ENCODE results near the gene SPEF2.

Gene SPEF2, protein sequence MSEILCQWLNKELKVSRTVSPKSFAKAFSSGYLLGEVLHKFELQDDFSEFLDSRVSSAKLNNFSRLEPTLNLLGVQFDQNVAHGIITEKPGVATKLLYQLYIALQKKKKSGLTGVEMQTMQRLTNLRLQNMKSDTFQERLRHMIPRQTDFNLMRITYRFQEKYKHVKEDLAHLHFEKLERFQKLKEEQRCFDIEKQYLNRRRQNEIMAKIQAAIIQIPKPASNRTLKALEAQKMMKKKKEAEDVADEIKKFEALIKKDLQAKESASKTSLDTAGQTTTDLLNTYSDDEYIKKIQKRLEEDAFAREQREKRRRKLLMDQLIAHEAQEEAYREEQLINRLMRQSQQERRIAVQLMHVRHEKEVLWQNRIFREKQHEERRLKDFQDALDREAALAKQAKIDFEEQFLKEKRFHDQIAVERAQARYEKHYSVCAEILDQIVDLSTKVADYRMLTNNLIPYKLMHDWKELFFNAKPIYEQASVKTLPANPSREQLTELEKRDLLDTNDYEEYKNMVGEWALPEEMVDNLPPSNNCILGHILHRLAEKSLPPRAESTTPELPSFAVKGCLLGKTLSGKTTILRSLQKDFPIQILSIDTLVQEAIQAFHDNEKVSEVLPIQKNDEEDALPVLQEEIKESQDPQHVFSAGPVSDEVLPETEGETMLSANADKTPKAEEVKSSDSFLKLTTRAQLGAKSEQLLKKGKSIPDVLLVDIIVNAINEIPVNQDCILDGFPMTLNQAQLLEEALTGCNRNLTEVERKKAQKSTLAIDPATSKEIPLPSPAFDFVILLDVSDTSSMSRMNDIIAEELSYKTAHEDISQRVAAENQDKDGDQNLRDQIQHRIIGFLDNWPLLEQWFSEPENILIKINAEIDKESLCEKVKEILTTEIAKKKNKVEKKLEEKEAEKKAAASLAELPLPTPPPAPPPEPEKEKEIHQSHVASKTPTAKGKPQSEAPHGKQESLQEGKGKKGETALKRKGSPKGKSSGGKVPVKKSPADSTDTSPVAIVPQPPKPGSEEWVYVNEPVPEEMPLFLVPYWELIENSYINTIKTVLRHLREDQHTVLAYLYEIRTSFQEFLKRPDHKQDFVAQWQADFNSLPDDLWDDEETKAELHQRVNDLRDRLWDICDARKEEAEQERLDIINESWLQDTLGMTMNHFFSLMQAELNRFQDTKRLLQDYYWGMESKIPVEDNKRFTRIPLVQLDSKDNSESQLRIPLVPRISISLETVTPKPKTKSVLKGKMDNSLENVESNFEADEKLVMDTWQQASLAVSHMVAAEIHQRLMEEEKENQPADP (N-terminal part only)

DNA sequence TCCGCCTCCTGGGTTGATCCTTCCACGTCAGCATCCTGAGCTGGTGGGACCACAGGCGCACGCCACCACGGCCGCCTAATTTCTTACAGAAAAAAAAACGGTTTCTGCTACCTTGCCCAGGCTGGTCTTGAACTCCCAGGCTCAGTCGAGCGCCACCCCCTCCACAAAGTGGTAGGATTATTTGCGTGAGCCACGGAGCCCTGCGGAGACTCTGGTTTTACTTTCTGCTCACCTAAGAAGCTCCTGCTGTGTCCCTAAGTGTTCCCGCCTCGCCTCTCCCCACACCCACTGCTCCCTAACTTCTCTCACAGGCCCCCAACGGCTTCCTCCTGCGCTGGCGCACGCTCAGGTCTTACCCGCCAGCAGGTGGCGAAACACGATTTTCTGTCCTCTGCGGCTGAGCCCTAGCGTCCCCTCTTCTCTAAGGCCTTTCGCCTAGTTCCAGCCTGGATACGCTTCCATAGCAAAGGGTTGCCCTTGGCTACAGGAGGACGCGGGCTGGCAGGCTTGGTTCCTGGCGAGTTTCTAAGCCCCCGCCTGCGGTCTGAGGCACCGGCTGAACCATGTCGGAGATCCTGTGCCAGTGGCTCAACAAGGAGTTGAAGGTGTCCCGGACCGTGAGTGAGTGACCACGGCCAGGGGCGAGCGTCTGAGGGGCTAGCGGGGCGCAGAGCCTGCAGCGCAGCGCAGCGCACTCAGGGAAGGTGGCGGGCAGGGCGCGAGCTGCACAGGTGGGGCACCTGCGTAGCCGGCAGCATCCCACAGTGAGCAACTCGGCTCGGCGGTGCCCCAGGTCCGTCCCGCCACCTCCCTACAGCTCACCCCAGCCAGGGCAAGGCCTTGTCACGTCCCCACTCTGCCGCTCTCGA lies at the start of gene SPEF2:
Gene SPEF2 (plus strand): TSS at position 429 of the 869 bp plus-strand sequence. CDS start 135 bp downstream, at position 564.
- DNase-seq (ENCODE audit: low read depth in 2 of 2), result peak; percentile 59 to 80

GRCh38 chr5:35575578-35575977 lies 42.1 kb upstream of the SPEF2 start:
- no peak for DNase-seq (ENCODE audit: low read depth in 2 of 2)

DNA sequence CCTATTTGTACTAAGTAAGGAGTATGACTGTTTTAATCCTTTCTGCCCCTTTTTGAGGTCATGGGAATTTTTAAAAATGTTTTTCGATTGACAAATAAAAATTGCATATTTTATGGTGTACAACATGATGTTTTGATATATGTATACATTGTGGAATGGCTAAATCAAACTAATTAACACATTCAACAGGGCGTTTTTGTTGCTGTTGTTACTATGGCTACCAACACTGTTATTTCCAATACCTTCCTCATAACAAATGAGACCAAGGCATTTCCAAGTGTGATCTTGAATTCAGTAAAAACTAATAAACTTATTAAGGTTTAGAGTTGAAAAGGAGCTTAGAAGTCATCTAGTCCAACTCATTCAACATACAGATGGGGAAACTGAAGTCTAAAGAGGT lies 30.2 kb upstream of the SPEF2 start:
- no peak for DNase-seq (ENCODE audit: low read depth in 2 of 2)

DNA sequence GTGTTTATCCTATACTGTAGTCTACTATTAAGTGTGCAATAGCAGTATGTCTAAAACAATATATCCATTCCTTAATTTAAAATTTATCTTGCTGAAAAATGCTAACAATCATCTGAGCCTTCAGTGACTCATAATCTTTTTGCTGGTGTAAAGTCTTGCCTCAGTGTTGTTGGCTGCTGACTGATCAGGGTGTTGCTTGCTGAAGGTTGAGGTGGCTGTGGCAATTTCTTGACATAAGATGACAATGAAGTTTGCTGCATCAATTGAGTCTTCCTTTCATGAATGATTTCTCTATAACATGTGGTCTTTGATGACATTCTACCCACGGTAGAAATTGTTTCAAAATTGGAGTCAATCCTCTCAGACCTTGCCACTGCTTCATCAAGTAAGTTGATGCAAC lies 24.3 kb upstream of the SPEF2 start:
- no peak for DNase-seq (ENCODE audit: low read depth in 2 of 2)

GRCh38 chr5:35598707-35599370 lies 18.8 kb upstream of the SPEF2 start:
- DNase-seq (ENCODE audit: low read depth in 2 of 2), result no peak

- no peak for DNase-seq (ENCODE audit: low read depth in 2 of 2)
Measured at GRCh38 chr5:35600591-35600990, 17.1 kb upstream of the SPEF2 start.

GRCh38 chr5:35608881-35609779 lies 8.5 kb upstream of the SPEF2 start:
- DNase-seq (ENCODE audit: low read depth in 2 of 2), result no peak

DNA sequence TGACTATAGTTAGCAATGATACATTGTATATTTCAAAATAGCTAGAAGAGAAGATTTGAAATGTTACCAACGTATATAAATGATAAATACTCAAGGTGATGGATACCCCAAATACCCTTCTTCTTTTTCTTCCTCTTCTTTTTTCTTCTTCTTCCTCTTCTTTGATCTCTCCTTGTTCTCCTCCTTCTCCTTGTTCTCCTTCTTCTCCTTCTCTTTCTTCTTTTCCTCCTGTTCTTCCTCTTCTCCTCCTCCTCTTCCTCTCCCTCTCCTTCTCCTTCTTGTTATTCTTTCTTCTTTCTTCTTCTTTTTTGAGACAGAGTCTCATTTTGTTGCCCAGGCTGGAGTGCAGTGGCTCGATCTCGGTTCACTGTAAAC lies 616 bp upstream of the SPEF2 start:
- DNase-seq (ENCODE audit: low read depth in 2 of 2), result no peak

- DNase-seq (ENCODE audit: low read depth in 2 of 2), result no peak
Measured at GRCh38 chr5:35618304-35618636, 607 bp downstream of the SPEF2 start.

GRCh38 chr5:35618781-35619180 lies 1.1 kb downstream of the SPEF2 start:
- no peak for DNase-seq (ENCODE audit: low read depth in 2 of 2)

GRCh38 chr5:35622974-35623373 lies 5.3 kb downstream of the SPEF2 start:
- DNase-seq (ENCODE audit: low read depth in 2 of 2), result no peak

GRCh38 chr5:35623991-35624390 lies 6.3 kb downstream of the SPEF2 start:
- no peak for DNase-seq (ENCODE audit: low read depth in 2 of 2)

DNA sequence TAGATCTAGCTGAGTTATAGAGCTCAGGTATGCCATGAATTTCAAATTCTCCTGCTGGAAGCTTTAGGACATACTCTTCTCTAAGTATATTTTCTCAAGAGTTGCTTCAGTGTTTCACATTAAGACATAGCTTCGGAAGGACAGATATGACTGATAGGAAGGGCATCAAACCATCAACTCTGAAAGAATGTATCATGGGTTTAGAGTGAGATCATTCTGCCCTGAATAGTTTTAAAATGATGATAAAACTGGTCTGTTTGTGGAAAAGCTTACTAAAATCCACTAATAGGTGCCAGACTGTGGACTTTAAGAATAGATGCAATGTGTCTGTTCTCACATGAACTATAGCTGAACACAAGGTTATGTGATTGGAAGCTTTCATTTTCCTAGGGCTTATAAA lies 8.4 kb downstream of the SPEF2 start:
- no peak for DNase-seq (ENCODE audit: low read depth in 2 of 2)

GRCh38 chr5:35626553-35626952 lies 8.9 kb downstream of the SPEF2 start:
- no peak for DNase-seq (ENCODE audit: low read depth in 2 of 2)

- no peak for DNase-seq (ENCODE audit: low read depth in 2 of 2)
Measured at GRCh38 chr5:35634326-35634725, 16.7 kb downstream of the SPEF2 start.

DNA sequence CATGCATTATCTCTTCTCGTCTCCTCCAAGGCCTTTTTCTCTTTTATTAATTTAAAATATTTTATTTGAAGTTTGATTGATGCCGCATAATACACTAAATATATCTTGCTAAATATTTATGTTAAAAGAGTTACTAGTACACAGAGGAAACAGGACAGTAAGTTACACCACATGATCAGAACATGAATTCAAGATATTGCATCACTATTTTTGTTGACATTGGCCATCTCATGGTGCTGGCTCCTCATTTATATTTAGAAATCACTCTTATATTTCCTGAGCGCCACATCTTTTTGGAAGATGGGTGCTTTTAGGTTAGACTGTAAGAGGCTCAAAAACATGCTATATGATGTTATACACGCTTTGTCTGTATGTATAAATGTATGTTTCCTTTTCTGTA lies 23.0 kb downstream of the SPEF2 start:
- no peak for DNase-seq (ENCODE audit: low read depth in 2 of 2)

DNA sequence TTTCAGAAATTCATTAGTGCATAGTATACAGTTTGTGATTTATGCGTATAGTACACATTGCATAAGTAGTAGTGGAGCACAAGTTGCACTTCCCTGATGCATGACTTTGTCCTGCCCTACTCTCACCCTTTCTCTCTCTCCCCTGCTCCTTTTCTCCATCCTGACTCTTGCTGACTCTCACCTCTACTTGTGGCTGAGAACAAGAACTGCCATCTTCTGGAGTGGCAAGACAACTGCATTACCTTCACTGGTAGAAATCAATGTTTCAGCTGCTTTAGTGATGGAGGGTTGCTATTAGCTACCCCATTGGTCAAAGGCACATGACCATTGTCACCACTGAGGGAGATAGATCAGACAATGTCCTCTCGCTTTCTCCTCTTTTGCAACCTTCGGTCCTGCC lies 26.9 kb downstream of the SPEF2 start:
- no peak for DNase-seq (ENCODE audit: low read depth in 2 of 2)

DNA sequence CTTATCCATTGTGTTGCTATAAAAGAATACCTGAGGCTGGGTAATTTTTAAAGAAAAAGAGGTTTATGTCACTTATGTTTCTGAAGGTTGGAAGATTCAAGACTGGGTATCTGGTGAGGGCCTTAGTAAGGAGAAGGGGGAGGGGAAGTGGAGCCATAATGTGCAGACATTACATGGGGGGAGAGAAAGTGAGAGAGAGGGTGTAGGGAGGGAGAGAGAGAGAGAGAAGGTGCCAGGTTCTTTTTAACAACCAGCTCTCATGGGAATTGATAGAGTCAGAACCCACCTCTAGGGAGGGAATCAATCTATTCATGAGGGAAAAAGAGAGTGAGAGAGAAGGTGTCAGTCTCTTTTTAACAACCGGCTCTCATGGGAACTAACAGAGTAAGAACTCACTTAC lies 29.5 kb downstream of the SPEF2 start:
- DNase-seq (ENCODE audit: low read depth in 2 of 2), result no peak

DNA sequence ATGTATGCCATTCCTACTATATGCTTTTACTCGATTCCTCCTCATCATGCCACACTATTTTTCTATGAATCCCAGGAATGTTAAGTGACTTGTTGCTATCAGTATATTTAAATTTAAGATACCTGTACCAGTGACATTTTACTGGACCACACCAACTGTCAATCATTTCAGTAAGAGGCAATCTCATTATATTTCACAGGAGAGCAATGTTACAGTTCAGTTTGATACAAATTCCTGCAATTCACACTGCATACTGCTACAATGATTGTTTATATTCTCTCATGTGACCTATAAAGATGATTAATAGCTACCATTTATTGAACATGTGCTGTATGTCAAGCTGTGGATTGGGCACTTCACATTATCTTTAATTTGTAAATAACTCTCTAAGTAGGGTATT lies 30.0 kb downstream of the SPEF2 start:
- no peak for DNase-seq (ENCODE audit: low read depth in 2 of 2)
